H1 (cell line): Measurements from ENCODE around the gene TJP2. TPM values are rescaled to one million over a fixed set of nuclear protein-coding genes. Genes with fewer than 3 reads are reported as not detected.

Experiments used
- BRCA1 ChIP-seq: IDR thresholded peaks from 2 replicates; pipeline ENCODE4 v1.6.1; 2012; ENCODE audit warnings: low read depth, low read length, improper control_type of control experiment
- polyA plus RNA-seq, 7 experiments: library from polyadenylated mRNA; depleted of rRNA in 3 of 7; stranded (reverse) in 5 of 7; unstranded in 2 of 7; fragments of >200 nt in 5 of 7; fragments of 200-250 nt in 2 of 7; gene quantifications; 1 replicate in 5 of 7; 2 replicates in 1 of 7; 4 replicates in 1 of 7; pipeline versions ENCODE4 v1.2.1 to v1.2.3, GENCODE V29; 2011 to 2013; ENCODE audit warnings: missing spikeins in 2 of 7, mixed read lengths in 2 of 7
- total RNA-seq: library from RNA; stranded (reverse); fragmentation: NEBNext Ultra II Directional; extraction: Animal tissue kit (Norgen Biotek cat#: 25700); gene quantifications from 2 replicates; pipeline ENCODE4 v1.2.1, GENCODE V29; 2021
- TF ChIP-seq, protein P1 (sequence below), 3 experiments: IDR thresholded peaks; 1 replicate in 2 of 3; 2 replicates in 1 of 3; pipeline versions ENCODE4 v1.5.1 to v1.6.1; 2011; ENCODE audit warnings: low read length in 3 of 3, mild to moderate bottlenecking in 3 of 3, inconsistent platforms in 2 of 3, low read depth in 1 of 3, moderate library complexity in 1 of 3; ENCODE audit not compliant: insufficient read depth in 1 of 3; ENCODE audit errors: control extremely low read depth in 1 of 3

Gene TJP2
- total and polyA plus RNA-seq, 2 of the 8 experiments (the other 6 are each of a cell fraction or from before 2014, with no cell fraction given) = 54.9 to 137 TPM

GRCh38 chr9:69130456-69131441 lies 43.3 kb upstream of the TJP2 start (continued):
- TF ChIP-seq, protein P1, sequence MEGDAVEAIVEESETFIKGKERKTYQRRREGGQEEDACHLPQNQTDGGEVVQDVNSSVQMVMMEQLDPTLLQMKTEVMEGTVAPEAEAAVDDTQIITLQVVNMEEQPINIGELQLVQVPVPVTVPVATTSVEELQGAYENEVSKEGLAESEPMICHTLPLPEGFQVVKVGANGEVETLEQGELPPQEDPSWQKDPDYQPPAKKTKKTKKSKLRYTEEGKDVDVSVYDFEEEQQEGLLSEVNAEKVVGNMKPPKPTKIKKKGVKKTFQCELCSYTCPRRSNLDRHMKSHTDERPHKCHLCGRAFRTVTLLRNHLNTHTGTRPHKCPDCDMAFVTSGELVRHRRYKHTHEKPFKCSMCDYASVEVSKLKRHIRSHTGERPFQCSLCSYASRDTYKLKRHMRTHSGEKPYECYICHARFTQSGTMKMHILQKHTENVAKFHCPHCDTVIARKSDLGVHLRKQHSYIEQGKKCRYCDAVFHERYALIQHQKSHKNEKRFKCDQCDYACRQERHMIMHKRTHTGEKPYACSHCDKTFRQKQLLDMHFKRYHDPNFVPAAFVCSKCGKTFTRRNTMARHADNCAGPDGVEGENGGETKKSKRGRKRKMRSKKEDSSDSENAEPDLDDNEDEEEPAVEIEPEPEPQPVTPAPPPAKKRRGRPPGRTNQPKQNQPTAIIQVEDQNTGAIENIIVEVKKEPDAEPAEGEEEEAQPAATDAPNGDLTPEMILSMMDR (IDR thresholded peaks at IDR 0.05; ENCODE audit: control extremely low read depth in 1 of 3, insufficient read depth in 1 of 3, low read depth in 1 of 3, low read length in 3 of 3) = no peak
- TF ChIP-seq BRCA1 = no peak
